HUES48 (cell line): Measurements from ENCODE around the gene SLC47A2.

Experiments used
- H3K27ac ChIP-seq: one replicate; pipeline ENCODE4 v1.7.0; 2013; ENCODE audit warnings: low read depth, low read length, inconsistent platforms
- H3K27me3 ChIP-seq: 2 replicates; pipeline ENCODE4 v1.6.1; 2013; ENCODE audit warnings: mild to moderate bottlenecking, low read length; ENCODE audit not compliant: control insufficient read depth, insufficient read depth
- H3K36me3 ChIP-seq: 2 replicates; pipeline ENCODE4 v1.6.1; 2013; ENCODE audit warnings: low read length; ENCODE audit not compliant: control insufficient read depth, insufficient read depth
- H3K4me1 ChIP-seq: 2 replicates; pipeline ENCODE4 v1.6.1; 2013; ENCODE audit warnings: mild to moderate bottlenecking, low read length; ENCODE audit not compliant: control insufficient read depth, insufficient read depth
- H3K4me3 ChIP-seq: 2 replicates; pipeline ENCODE4 v1.5.1; 2013; ENCODE audit warnings: mild to moderate bottlenecking, low read depth, low read length
- H3K9ac ChIP-seq: 2 replicates; pipeline ENCODE4 v1.6.1; 2013; ENCODE audit warnings: mild to moderate bottlenecking, low read depth, low read length, moderate library complexity
- H3K9me3 ChIP-seq: 2 replicates; pipeline ENCODE4 v1.6.1; 2013; ENCODE audit warnings: low read length; ENCODE audit not compliant: control insufficient read depth, insufficient read depth

Gene SLC47A2

GRCh38 chr17:19724501-19725420, 8.4 kb upstream of the SLC47A2 start:
- no peak overlapping the region for H3K27ac ChIP-seq
- no peak overlapping the region for H3K9ac ChIP-seq
- no peaks in the 10 kb centered on the region for H3K27me3 ChIP-seq
- H3K4me3 ChIP-seq, result no peak overlapping the region
- no peaks in the 10 kb centered on the region for H3K36me3 ChIP-seq
- no peaks in the 10 kb centered on the region for H3K9me3 ChIP-seq
- no peaks in the 10 kb centered on the region for H3K4me1 ChIP-seq

GRCh38 chr17:19723964-19724363, 7.6 kb upstream of the SLC47A2 start:
- Histone ChIP-seq H3K27me3 (no peaks in the 10 kb centered on the region), H3K4me3 (no peak overlapping the region), H3K27ac (no peak overlapping the region), H3K36me3 (no peaks in the 10 kb centered on the region), H3K9me3 (no peaks in the 10 kb centered on the region), H3K4me1 (no peaks in the 10 kb centered on the region), H3K9ac (no peak overlapping the region)

DNA sequence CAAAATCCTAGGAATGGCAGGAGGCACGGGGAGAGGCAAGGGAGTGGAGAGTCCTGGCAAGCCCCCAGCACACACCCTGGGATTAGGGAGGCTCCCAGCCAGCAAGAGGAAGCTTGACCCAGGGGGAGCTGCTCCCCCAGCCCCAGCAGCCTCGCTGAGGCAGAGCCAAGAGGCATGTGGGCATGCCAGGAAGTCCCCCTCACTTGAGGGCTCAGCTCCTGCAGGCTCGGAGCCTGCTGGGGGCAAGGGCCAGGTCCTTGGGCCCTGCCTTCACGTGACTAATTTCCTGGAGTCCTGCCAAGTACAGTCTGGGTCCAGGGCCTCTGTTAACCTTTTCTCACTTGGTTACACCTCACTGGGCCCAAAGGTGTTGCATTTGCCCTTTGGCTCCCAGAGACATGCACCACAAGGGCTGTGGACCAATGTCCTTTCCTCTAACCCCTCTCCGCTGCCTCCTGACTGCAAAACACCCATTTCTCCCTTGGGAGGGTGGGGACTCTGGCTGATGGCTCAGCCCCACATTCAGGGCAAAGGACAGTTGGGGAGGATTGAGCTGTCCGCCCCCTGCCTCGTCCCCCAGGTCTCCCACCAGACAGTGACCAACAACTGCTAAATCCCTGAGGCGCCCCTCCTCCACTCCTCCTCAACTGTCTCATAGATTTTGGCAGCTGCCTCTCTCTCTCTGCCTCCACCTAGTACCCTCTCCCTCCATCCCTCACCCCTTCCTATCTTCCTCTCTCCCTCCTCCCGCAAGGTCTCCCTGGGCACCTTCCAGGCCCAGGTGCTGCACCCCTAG, 4.4 kb upstream of the SLC47A2 start:
- Histone ChIP-seq H3K27ac (no peak overlapping the region), H3K4me3 (no peak overlapping the region)

GRCh38 chr17:19720210-19720475, 3.8 kb upstream of the SLC47A2 start:
- Histone ChIP-seq H3K4me3 (no peak overlapping the region), H3K4me1 (no peaks in the 10 kb centered on the region), H3K27me3 (no peaks in the 10 kb centered on the region), H3K27ac (no peak overlapping the region), H3K9me3 (no peaks in the 10 kb centered on the region), H3K9ac (no peak overlapping the region), H3K36me3 (no peaks in the 10 kb centered on the region)

More for the DNA sequence above, 4.4 kb upstream of the SLC47A2 start:
- Histone ChIP-seq H3K9ac (no peak overlapping the region), H3K27me3 (no peaks in the 10 kb centered on the region), H3K4me1 (no peaks in the 10 kb centered on the region), H3K9me3 (no peaks in the 10 kb centered on the region), H3K36me3 (no peaks in the 10 kb centered on the region)

- no peak overlapping the region for H3K9ac ChIP-seq
- H3K4me1 ChIP-seq, result no peaks in the 10 kb centered on the region
- H3K4me3 ChIP-seq, result no peak overlapping the region
- no peak overlapping the region for H3K27ac ChIP-seq
- H3K27me3 ChIP-seq, result no peaks in the 10 kb centered on the region
- no peaks in the 10 kb centered on the region for H3K36me3 ChIP-seq
- no peaks in the 10 kb centered on the region for H3K9me3 ChIP-seq
Measured at GRCh38 chr17:19719355-19720209, 3.2 kb upstream of the SLC47A2 start.

DNA sequence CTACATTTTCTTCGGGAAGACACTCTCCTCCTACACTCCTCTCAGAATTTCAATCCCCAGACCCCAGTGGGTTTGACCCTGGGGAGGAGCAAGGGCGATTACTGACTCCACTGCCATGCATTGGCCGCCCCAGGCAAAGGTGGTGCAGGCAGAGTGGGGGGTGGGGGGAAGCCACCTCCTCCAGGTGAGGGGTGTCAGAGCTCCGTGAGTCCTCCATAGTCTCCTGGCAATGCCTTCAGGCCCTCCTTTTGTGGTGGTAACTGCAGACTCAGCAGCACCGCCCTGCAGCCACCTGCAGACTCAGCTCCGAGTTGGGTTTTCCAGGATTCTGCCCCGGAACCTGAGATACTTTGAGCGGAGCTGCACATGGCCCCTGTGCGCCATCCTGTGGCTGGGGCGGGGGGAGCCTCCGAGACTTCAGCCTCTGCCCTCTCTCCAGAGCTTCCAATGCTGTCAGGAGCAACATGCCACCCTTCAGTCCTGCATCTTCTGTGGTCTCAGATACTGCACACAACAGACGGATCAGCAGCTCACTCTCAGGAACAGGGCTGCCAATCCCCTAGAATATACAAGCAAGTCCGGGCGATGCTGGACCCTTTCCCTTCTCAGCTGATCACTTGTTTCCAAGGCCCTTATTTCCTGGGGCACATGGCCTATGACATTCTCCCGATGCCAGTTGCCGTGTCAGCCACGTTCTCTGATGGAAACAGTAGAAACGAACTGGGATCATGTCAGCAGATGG, 2.4 kb upstream of the SLC47A2 start:
- Histone ChIP-seq H3K27ac (no peak overlapping the region), H3K9ac (no peak overlapping the region), H3K27me3 (no peaks in the 10 kb centered on the region), H3K36me3 (no peaks in the 10 kb centered on the region), H3K4me1 (no peaks in the 10 kb centered on the region), H3K9me3 (no peaks in the 10 kb centered on the region), H3K4me3 (no peak overlapping the region)

DNA sequence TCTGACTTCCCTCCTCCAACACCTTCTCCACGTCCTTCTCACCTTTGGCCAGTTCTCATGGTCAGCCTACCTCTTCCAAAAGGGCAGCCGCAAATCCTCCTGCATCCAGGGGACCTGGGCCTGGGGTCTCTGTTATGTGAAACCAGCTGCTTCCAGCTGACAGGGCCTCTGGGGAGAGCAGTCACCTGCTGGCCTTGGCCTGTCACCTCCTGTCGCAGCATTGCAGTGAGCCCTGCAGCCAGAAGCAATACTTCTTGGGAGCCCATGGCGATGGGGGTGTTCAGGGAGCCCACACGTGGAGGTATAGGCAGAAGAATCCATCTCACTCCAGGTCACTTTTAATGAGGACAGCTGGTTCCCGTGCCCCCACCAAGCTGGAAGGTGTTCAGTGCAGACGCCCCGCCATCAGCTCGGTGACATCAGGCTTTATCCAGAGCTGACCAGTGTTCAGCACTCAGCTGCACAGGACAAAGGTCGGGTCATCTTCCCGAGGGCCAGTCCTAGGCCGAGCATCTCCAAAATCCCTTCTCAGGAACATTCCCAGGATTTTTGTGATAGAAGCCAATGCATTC, 1.7 kb upstream of the SLC47A2 start:
- Histone ChIP-seq H3K36me3 (no peaks in the 10 kb centered on the region), H3K27me3 (no peaks in the 10 kb centered on the region), H3K4me3 (no peak overlapping the region), H3K27ac (no peak overlapping the region), H3K4me1 (no peaks in the 10 kb centered on the region), H3K9ac (no peak overlapping the region), H3K9me3 (no peaks in the 10 kb centered on the region)

DNA sequence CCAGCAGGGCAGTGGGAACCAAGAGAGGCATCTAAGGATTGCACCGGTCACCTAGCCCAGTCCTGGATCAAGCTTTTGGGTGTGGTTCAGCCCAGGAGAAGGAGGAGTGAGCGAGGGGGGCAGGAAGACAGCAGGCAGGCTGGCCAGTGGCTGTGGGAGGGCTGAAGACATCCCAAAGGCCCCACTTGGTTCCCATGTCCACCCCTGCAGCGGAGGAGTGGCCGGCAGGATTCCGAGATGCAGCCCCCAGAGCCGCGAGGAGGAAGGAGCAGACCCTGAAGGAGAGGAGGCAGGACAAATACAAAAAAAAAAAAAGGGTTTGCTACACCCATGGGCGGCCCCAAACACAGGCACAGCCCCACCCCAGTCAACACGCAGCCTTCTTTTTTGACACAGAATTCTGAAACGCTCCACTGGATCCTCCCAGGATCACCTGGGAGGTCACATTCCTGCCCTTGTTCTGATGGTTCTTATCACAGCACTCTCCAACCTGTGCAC, 1.1 kb upstream of the SLC47A2 start:
- Histone ChIP-seq H3K27ac (no peak overlapping the region), H3K9me3 (no peaks in the 10 kb centered on the region), H3K4me3 (no peak overlapping the region), H3K27me3 (no peaks in the 10 kb centered on the region), H3K9ac (no peak overlapping the region), H3K4me1 (no peaks in the 10 kb centered on the region), H3K36me3 (no peaks in the 10 kb centered on the region)

DNA sequence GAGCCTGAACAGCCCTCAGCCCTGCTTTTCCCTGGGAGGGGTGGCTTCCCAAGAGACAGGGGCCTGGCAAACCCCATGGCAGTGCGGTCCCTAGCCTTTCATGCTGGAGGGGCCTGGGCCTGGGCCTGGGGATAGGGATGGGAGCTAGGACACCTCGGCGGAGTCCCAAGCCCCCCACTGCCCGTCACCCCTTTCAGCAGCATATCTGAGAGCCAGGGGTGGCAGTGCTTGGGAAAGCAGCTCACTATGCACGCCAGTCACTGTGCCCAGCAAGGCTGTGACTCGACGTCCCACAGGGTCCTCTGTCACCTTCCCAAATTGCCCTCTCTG, 612 bp upstream of the SLC47A2 start:
- Histone ChIP-seq H3K36me3 (no peaks in the 10 kb centered on the region), H3K27ac (no peak overlapping the region), H3K4me3 (no peak overlapping the region), H3K27me3 (no peaks in the 10 kb centered on the region), H3K9ac (no peak overlapping the region), H3K4me1 (no peaks in the 10 kb centered on the region), H3K9me3 (no peaks in the 10 kb centered on the region)
